ENCODE results near the gene BHMT2. TPM values are rescaled to one million over a fixed set of nuclear protein-coding genes. Genes with fewer than 3 reads are reported as not detected.

The BHMT2 gene
- total RNA-seq, 1 experiment from 2014 or later = not detected

- H3K9me3 ChIP-seq (ENCODE audit: low read length) = no peaks in the 10 kb centered on the region
- H3K4me1 ChIP-seq (ENCODE audit: insufficient read depth, low read length) = no peaks in the 10 kb centered on the region
- H3K9me2 ChIP-seq (replicated peaks; ENCODE audit: low read length) = no peaks in the 10 kb centered on the region
- intact Hi-C loops (cut with micrococcal nuclease) = no loop called here
- no peak overlapping the region for H2AFZ ChIP-seq (ENCODE audit: low read length)
- TF ChIP-seq EZH2 (IDR thresholded peaks at IDR 0.05; ENCODE audit: low read length, unreplicated experiment) (no peak), EZH2phosphoT487 (IDR thresholded peaks at IDR 0.05; ENCODE audit: borderline replicate concordance, low read length) (no peak), CTCF (conservative IDR thresholded peaks at IDR 0.05; ENCODE audit: low read depth, low read length) (no peak)
- no peaks in the 10 kb centered on the region for H3F3A ChIP-seq (ENCODE audit: low read length, unreplicated experiment)
- H4K20me1 ChIP-seq (ENCODE audit: low read length) = no peaks in the 10 kb centered on the region
- H3K27me3 ChIP-seq (ENCODE audit: low read length) = no peaks in the 10 kb centered on the region
- ATAC-seq (no peak), DNase-seq (no peak)
- H3K79me2 ChIP-seq (ENCODE audit: low read length) = no peaks in the 10 kb centered on the region
- no TSS peak for BruUV-seq (replicated peaks)
- H3K27ac ChIP-seq (ENCODE audit: low read length) = no peak overlapping the region
- ChIA-PET POLR2A (ENCODE audit: unreplicated experiment) (no interaction called here), CTCF (no interaction called here)
- H3K4me3 ChIP-seq (ENCODE audit: low read length) = no peak overlapping the region
- H3K9ac ChIP-seq (ENCODE audit: low read length) = no peak overlapping the region
- H3K36me3 ChIP-seq (ENCODE audit: low read depth, low read length) = no peaks in the 10 kb centered on the region
- no peak overlapping the region for H3K4me2 ChIP-seq (ENCODE audit: low read length)
These were observed 22.4 kb upstream of the BHMT2 start for GRCh38 chr5:79047199-79047598.

- Histone ChIP-seq H3K4me2 (ENCODE audit: low read length) (no peak overlapping the region), H3F3A (ENCODE audit: low read length, unreplicated experiment) (no peaks in the 10 kb centered on the region), H3K4me3 (ENCODE audit: low read length) (no peak overlapping the region), H3K4me1 (ENCODE audit: insufficient read depth, low read length) (no peaks in the 10 kb centered on the region), H3K27ac (ENCODE audit: low read length) (no peak overlapping the region), H3K9me2 (replicated peaks; ENCODE audit: low read length) (no peaks in the 10 kb centered on the region), H3K79me2 (ENCODE audit: low read length) (no peaks in the 10 kb centered on the region), H3K27me3 (ENCODE audit: low read length) (no peaks in the 10 kb centered on the region), H4K20me1 (ENCODE audit: low read length) (no peaks in the 10 kb centered on the region), H3K9me3 (ENCODE audit: low read length) (no peaks in the 10 kb centered on the region), H3K9ac (ENCODE audit: low read length) (no peak overlapping the region), H3K36me3 (ENCODE audit: low read depth, low read length) (no peaks in the 10 kb centered on the region), H2AFZ (ENCODE audit: low read length) (no peak overlapping the region)
- BruUV-seq (replicated peaks) = no TSS peak
- no peak for TF ChIP-seq EZH2phosphoT487 (IDR thresholded peaks at IDR 0.05; ENCODE audit: borderline replicate concordance, low read length)
- no peak for TF ChIP-seq CTCF (conservative IDR thresholded peaks at IDR 0.05; ENCODE audit: low read depth, low read length)
- TF ChIP-seq EZH2 (IDR thresholded peaks at IDR 0.05; ENCODE audit: low read length, unreplicated experiment) = no peak
- DNase-seq (no peak), ATAC-seq (no peak)
- ChIA-PET CTCF (no interaction called here), POLR2A (ENCODE audit: unreplicated experiment) (interaction anchor here (0.7 kb wide), 1 partner anchor 1112 kb away, joined by 7 read pairs; no protein-coding TSS in a partner anchor)
- intact Hi-C loops (cut with micrococcal nuclease) = no loop called here
These were observed 21.1 kb upstream of the BHMT2 start for GRCh38 chr5:79048437-79048836.

- H3K36me3 ChIP-seq (ENCODE audit: low read depth, low read length) = no peaks in the 10 kb centered on the region
- ATAC-seq = no peak
- no peak overlapping the region for H3K9ac ChIP-seq (ENCODE audit: low read length)
- no peak overlapping the region for H2AFZ ChIP-seq (ENCODE audit: low read length)
- no peaks in the 10 kb centered on the region for H3K27me3 ChIP-seq (ENCODE audit: low read length)
- H3K9me2 ChIP-seq (replicated peaks; ENCODE audit: low read length) = no peaks in the 10 kb centered on the region
- no peak overlapping the region for H3K4me3 ChIP-seq (ENCODE audit: low read length)
- H4K20me1 ChIP-seq (ENCODE audit: low read length) = no peaks in the 10 kb centered on the region
- no peaks in the 10 kb centered on the region for H3F3A ChIP-seq (ENCODE audit: low read length, unreplicated experiment)
- TF ChIP-seq EZH2phosphoT487 (IDR thresholded peaks at IDR 0.05; ENCODE audit: borderline replicate concordance, low read length) = no peak
- no peak for TF ChIP-seq EZH2 (IDR thresholded peaks at IDR 0.05; ENCODE audit: low read length, unreplicated experiment)
- no peak for TF ChIP-seq CTCF (conservative IDR thresholded peaks at IDR 0.05; ENCODE audit: low read depth, low read length)
- POLR2A ChIA-PET (ENCODE audit: unreplicated experiment) = no interaction called here
- no peak overlapping the region for H3K4me2 ChIP-seq (ENCODE audit: low read length)
- H3K27ac ChIP-seq (ENCODE audit: low read length) = no peak overlapping the region
- no peaks in the 10 kb centered on the region for H3K4me1 ChIP-seq (ENCODE audit: insufficient read depth, low read length)
- no peaks in the 10 kb centered on the region for H3K9me3 ChIP-seq (ENCODE audit: low read length)
- DNase-seq = no peak
- BruUV-seq (replicated peaks) = no TSS peak
- no peaks in the 10 kb centered on the region for H3K79me2 ChIP-seq (ENCODE audit: low read length)
- intact Hi-C loops (cut with micrococcal nuclease) = no loop called here
- CTCF ChIA-PET = no interaction called here
These were observed 19.1 kb upstream of the BHMT2 start for GRCh38 chr5:79050498-79050897.

Measured in PC-3 (cell line).